NCI-H510A (cell line): Measurements from ENCODE around the gene MLIP.
"Not testable (repeated sequence)": the region's sequence is repeated elsewhere in the genome, so short reads cannot be mapped to it uniquely, and the experiment has no call there.

Experiments used
- DNase-seq: peaks from one replicate; lab custom pipeline; 2025; lab: John Stamatoyannopoulos, UW

MLIP gene

GRCh38 chr6:54140811-54141210, 29.6 kb downstream of the MLIP start:
- DNase-seq = no peak

DNA sequence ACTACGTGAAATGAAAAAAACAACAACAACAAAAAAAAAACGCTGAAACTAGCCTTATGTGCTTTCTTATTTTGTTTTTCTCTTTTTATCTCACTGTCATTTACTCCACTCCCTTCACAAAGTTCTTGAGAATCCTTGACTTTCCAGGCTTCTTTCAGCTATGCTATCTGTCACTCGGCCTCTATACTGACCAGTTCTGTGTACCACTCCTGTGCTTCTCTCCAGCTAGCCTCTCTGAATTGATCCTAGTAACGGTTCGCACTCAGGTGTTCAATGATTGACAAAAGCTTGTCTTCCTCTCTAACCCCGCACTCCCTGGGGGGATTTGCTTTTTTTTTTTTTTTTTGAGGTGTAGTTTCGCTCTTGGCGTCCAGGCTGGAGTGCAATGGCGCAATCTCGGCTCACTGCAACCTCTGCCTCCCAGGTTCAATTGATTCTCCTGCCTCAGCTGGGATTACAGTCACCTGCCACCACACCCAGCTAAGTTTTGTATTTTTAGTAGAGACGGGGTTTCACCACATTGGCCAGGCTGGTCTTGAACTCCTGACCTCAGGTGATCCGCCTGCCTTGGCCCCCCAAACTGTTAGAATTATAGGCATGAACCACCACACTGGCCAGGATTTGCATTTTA, 31.8 kb downstream of the MLIP start:
- no peak for DNase-seq

DNA sequence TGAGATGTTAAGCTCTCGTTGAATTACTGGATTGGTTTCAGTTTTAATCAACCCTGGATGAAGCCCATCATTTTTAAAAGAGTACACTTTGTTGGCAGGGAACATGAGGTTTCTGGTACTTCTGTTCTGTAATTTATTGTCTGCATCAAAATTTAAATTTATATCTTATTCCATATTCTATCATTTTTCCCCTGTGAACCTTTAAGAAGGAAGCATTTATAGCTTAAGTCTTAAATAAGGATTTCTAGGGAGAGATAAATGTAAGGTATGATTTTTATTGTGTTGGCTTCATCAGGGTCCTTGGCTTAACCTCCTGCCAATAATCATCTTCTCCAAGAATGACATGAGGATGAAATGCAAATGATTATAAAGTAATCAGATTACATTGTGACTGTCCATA, 40.6 kb downstream of the MLIP start:
- DNase-seq = no peak

- no peak for DNase-seq
These were observed 45.5 kb downstream of the MLIP start for GRCh38 chr6:54156650-54157250.

GRCh38 chr6:54157405-54157804, 46.2 kb downstream of the MLIP start:
- DNase-seq = no peak

DNA sequence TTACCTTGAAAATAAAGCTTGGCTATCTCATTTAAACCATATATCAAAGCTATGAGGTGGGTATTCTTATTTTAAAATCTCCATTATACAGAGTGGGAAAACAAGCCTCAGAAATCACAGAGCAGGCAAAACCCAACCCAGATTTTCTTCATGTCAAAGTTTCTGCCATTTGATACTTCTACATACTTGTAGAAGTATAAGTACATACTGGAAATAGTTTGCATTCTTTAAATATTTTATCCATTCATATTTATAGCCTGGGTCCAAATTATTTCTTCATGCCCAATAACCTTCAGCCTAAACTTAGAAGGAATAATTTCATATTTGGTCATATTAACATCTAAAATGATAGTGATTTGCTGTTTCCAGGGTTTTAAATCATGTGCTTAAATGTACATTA, 61.8 kb downstream of the MLIP start:
- no peak for DNase-seq

DNA sequence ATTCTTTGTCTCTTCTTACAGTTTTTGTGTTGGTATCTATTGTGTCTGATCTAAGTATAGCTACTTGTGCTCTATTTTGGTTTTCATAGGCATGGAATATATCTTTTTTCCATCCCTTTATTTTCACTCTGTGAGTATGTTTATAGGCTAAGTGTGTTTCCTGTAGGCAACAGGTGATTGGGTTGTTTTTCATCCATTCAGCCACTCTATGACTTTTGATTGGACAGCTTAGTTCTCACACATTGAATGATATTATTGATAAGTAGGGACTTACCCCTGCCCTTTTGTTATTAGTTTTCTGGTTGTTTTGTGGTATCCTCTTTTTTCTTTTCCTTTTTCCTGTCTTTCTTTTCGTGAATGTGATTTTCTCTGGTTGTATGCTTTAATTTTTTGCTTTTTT, 67.9 kb downstream of the MLIP start:
- no peak for DNase-seq

DNA sequence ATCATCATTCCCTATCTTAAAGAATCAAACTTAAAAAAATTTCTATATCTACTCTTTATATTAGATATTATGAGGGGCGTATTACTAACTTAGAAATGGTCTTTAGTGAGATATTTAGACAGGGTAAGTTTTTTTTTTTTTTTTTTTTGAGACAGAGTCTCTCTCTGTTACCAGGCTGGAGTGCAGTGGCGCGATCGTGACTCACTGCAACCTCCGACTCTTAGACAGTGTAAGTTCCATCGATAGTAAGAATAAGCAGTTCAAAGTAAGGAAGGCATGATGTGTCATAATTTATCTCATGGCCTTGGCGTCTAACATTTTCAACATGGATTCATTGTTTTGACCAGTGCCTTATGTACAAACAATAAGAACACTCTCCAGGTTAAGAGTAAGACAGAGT, 72.4 kb downstream of the MLIP start:
- DNase-seq = no peak

DNA sequence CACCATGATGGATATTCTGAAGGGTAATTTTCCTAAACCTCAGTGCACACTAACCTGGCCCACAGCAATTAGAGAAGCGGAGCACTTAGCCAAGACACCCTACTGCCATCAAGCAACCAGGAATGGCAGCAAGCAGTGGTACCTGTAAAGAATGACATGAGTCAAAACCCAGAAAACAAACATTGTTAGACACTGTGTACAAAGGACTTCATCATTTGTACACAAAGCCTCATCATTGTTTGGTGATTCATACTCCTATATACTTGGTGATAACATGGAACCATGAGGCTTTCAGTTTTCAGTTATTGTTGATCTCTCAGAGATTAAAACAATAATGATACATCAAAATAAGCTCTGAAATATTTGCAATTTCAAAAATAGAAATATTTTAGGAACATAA, 74.6 kb downstream of the MLIP start:
- DNase-seq = no peak

DNA sequence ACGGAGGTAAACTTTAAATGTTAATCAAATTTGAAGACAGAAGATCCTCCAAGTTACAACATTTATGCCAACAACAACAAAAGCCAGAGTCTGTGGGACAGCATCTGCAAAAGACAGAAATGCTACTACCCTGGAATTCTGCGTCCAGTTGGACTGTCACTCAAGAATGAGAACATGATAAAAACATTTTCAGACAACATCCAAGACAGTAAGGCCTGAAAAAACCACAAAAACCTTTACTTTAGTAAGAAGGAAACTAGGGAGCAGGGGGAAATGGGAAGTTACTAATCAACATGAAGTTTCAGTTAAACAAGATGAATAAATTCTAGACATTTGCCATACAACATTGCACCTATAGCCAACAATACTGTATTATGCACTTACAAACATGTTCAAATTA, 77.6 kb downstream of the MLIP start:
- no peak for DNase-seq

GRCh38 chr6:54191461-54191860, 80.2 kb downstream of the MLIP start:
- DNase-seq = no peak

- DNase-seq = no peak
These were observed 81.8 kb downstream of the MLIP start for GRCh38 chr6:54192993-54193392.

DNA sequence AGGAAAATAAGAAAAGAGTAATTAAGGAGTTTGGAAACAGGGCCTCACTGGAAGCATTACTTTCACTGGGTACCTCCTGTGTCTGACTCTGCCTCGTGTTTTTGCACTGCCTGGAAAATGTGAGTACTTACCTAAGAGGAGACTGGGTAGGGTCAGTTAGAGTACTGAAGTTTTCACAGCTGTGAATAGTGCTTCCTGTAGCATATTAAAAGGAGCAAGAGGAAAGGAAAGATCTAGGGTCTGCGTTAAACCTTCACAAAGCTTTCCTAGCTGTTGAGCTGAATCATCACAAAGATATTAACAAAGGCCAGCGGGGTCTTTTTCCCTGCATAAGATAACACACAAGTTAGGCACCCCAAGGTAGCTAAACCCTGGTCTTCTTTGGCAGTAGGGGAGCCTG, 82.3 kb downstream of the MLIP start:
- DNase-seq = no peak

DNA sequence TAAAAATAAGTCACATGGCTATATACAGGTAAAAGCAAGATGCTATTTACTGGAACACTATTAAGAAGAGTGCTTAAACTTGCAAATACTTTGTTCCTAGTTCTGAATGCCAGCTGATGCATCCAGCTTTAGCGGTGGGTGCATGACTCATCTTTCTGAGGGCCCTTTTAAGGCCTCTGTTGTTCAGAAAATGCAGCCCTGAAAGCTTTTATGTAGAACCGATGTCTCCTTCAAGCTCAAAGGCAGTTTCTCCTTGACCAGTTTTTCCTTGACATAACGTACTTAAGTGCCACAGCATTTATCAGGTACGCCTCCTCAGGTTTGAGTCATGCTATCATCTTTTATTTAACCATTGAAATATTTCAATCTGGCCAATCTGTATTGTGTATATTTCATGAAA, 82.8 kb downstream of the MLIP start:
- no peak for DNase-seq

- DNase-seq = no peak
These were observed 84.4 kb downstream of the MLIP start for GRCh38 chr6:54195637-54196036.

DNA sequence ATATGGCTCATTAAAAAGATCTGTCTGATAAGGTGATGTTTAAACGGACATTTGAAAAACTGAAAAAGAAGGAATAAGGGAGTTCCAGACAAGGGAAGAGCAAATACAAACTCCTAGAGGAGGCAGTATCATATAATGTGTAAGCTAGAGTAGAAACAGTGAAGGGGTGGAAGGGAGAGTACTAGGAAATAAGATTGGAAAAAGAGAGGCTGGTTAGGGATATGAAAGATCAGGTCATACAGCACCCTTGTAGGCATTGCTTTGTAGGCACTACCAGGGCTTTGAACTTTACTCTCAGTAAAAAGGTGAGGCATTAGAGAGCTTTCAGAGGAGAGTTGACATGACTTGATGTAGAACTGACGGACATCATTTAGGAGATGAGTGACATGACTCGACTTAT, 85.7 kb downstream of the MLIP start:
- DNase-seq = no peak

GRCh38 chr6:54198134-54198533, 86.9 kb downstream of the MLIP start:
- DNase-seq = no peak

DNA sequence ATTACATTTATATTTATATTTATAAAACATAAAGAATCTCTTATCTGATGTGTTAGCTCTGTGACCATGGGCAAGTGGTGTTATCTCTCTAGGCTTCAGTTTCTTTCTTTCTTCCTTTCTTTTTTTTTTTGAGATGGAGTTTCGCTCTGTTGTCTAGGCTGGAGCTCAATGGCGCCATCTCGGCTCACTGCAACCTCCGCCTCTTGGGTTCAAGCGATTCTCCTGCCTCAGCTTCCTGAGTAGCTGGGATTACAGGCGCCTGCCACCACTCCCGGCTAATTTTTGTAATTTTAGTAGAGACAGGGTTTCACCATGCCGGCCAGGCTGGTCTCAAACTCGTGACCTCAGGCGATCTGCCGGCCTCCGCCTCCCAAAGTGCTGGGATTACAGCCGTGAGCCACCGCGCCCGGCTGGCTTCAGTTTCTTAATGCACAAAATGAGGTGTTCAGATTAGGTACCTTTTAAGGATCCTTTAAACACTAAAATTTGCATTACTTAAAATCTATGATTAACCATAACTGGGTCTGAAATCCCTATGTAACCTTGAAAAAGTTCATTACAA, 92.3 kb downstream of the MLIP start:
- DNase-seq = not testable (repeated sequence)

GRCh38 chr6:54204921-54205591, 93.8 kb downstream of the MLIP start:
- DNase-seq = no peak

GRCh38 chr6:54206510-54206909, 95.3 kb downstream of the MLIP start:
- DNase-seq = no peak

GRCh38 chr6:54209983-54210382, 98.7 kb downstream of the MLIP start:
- not testable (repeated sequence) for DNase-seq

GRCh38 chr6:54214286-54214685, 103.0 kb downstream of the MLIP start:
- no peak for DNase-seq

DNA sequence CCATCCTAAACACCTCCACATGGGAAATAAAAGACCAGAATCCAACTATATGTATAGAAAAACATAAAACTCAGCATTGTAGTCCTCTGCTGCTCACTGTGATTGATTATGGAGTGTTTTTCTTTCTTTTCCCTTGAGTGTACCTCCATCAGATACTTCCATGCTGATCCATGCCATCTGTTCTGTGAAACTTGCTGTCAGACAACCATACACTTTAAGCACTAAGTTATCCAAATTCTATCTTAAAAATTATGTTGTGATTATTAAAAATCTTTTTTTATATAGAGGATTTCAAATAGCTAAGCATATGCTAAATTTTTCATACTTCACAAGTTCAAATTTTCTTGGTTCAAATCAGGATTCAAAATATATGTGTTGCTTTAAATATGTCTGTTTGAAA, 105.1 kb downstream of the MLIP start:
- no peak for DNase-seq
